HG02870 (cell line): Measurements from ENCODE around the gene PLCXD3.
A peak's percentile ranks its signal among the peaks of the same experiment; 100 is the strongest.
"Not testable (repeated sequence)": the region's sequence is repeated elsewhere in the genome, so short reads cannot be mapped to it uniquely, and the experiment has no call there.

ENCODE experiments used
- ATAC-seq: cut with Tn5 transposase; IDR thresholded peaks from one replicate; pipeline ENCODE4 v1.9.1; 2021; ENCODE audit warnings: mild to moderate bottlenecking, moderate library complexity; ENCODE audit not compliant: unreplicated experiment

PLCXD3 gene

GRCh38 chr5:41493490-41494126 lies 16.8 kb downstream of the PLCXD3 start:
- not testable (repeated sequence) for ATAC-seq

- ATAC-seq = no peak
These were observed 24.9 kb downstream of the PLCXD3 start for GRCh38 chr5:41485533-41485932.

- peak; percentile 51 for ATAC-seq
These were observed 27.7 kb downstream of the PLCXD3 start for GRCh38 chr5:41482715-41483114.

GRCh38 chr5:41482173-41482572 lies 28.2 kb downstream of the PLCXD3 start:
- ATAC-seq = no peak

- not testable (repeated sequence) for ATAC-seq
These were observed 38.7 kb downstream of the PLCXD3 start for GRCh38 chr5:41471571-41472208.

- ATAC-seq = no peak
These were observed 44.8 kb downstream of the PLCXD3 start for GRCh38 chr5:41465493-41466171.

GRCh38 chr5:41459557-41459956 lies 50.8 kb downstream of the PLCXD3 start:
- ATAC-seq = no peak

- no peak for ATAC-seq
These were observed 53.3 kb downstream of the PLCXD3 start for GRCh38 chr5:41457094-41457493.

- ATAC-seq = no peak
These were observed 57.9 kb downstream of the PLCXD3 start for GRCh38 chr5:41452506-41452905.

GRCh38 chr5:41447650-41448510 lies 62.5 kb downstream of the PLCXD3 start:
- ATAC-seq = no peak

- no peak for ATAC-seq
These were observed 64.4 kb downstream of the PLCXD3 start for GRCh38 chr5:41445937-41446563.

- no peak for ATAC-seq
These were observed 75.1 kb downstream of the PLCXD3 start for GRCh38 chr5:41435276-41435675.

GRCh38 chr5:41433552-41434181 lies 76.7 kb downstream of the PLCXD3 start:
- ATAC-seq = no peak

- ATAC-seq = no peak
These were observed 77.7 kb downstream of the PLCXD3 start for GRCh38 chr5:41432481-41433253.

GRCh38 chr5:41427505-41427904 lies 82.9 kb downstream of the PLCXD3 start:
- no peak for ATAC-seq

GRCh38 chr5:41425736-41426135 lies 84.7 kb downstream of the PLCXD3 start:
- no peak for ATAC-seq

- ATAC-seq = no peak
These were observed 89.8 kb downstream of the PLCXD3 start for GRCh38 chr5:41420492-41421067.

- ATAC-seq = no peak
These were observed 92.0 kb downstream of the PLCXD3 start for GRCh38 chr5:41418220-41419031.
